K562 (cell line): ENCODE measurements around the gene TCEA3. TPM values are rescaled to one million over a fixed set of nuclear protein-coding genes. Genes with fewer than 3 reads are reported as not detected.

Experiments
- ATAC-seq: fragments of 200-7000 bp; cut with Tn5 transposase; 3 replicates; pipeline ENCODE4 v1.9.1; 2020; ENCODE audit warnings: moderate library complexity
- Bru-seq: library from RNA; stranded (reverse); fragments of 400-500 nt; gene quantifications from one replicate; lab custom pipeline; 2021; lab: Mats Ljungman, UMichigan
- BruChase-seq, 2 experiments: library from RNA; stranded (reverse); fragments of 400-500 nt; gene quantifications; one replicate each; lab custom pipeline; 2021; lab: Mats Ljungman, UMichigan
- BruUV-seq: library from RNA; stranded (reverse); fragments of 400-500 nt; replicated peaks from 2 replicates; lab custom pipeline; 2021; lab: Mats Ljungman, UMichigan
- CTCF ChIA-PET: fragments of 300-600 bp; formaldehyde crosslinking; extraction: SDS; loops from one replicate; lab custom pipeline; 2021; ENCODE audit warnings: low intra/inter-chr PET ratio; lab: Yijun Ruan, JAX
- POLR2A ChIA-PET: fragments of 300-600, 350-650 bp; sonication (Branson Sonifier 250); formaldehyde crosslinking; extraction: SDS; loops from one replicate; lab custom pipeline; 2021; ENCODE audit warnings: antibody characterized with exemption, inconsistent platforms; lab: Yijun Ruan, JAX
- DNase-seq, 4 experiments: peaks; one replicate each; pipeline versions ENCODE4 v3.0.0 to v3.0.0-alpha.2; 2011 to 2018; ENCODE audit warnings: low spot score in 3 of 4, mixed read lengths in 3 of 4; ENCODE audit errors: extremely low read depth in 1 of 4
- FAIRE-seq: peaks from 2 replicates; lab custom pipeline; 2011; peaks lifted over from hg19 to GRCh38; lab: Jason Lieb, UNC
- H2AFZ ChIP-seq: 2 replicates; pipeline ENCODE4 v1.6.0; 2011; ENCODE audit warnings: low read depth, low read length, control low read depth, inconsistent platforms
- H3K27ac ChIP-seq: fragments of 200-600 bp; 3 replicates; pipeline ENCODE4 v1.8.0; 2011; ENCODE audit warnings: low read depth, mild to moderate bottlenecking, control low read depth, inconsistent platforms, low read length, moderate library complexity, mixed read lengths; ENCODE audit errors: extremely low read depth
- H3K27me3 ChIP-seq, 2 experiments: fragments of 300-600 bp in 1 of 2; 2 replicates in 1 of 2; 3 replicates in 1 of 2; pipeline versions ENCODE4 v1.6.0 to v1.8.0; 2011; ENCODE audit warnings: inconsistent platforms in 2 of 2, low read length in 2 of 2, mild to moderate bottlenecking in 1 of 2, mixed read lengths in 1 of 2, moderate library complexity in 1 of 2; ENCODE audit not compliant: control insufficient read depth in 2 of 2, insufficient read depth in 2 of 2
- H3K36me3 ChIP-seq: fragments of 300-600 bp; 3 replicates; pipeline ENCODE4 v1.8.0; 2011; ENCODE audit warnings: mild to moderate bottlenecking, low read length, inconsistent platforms; ENCODE audit not compliant: control insufficient read depth, insufficient read depth
- H3K4me1 ChIP-seq, 2 experiments: fragments of 200-600 bp in 1 of 2; replicated peaks in 1 of 2; 2 replicates in 1 of 2; 3 replicates in 1 of 2; pipeline versions ENCODE4 v1.5.1 to v1.8.0; 2011; ENCODE audit warnings: inconsistent platforms in 2 of 2, low read length in 2 of 2, mild to moderate bottlenecking in 1 of 2, mixed read lengths in 1 of 2, moderate library complexity in 1 of 2; ENCODE audit not compliant: control insufficient read depth in 2 of 2, insufficient read depth in 2 of 2
- H3K4me2 ChIP-seq: 2 replicates; pipeline ENCODE4 v1.6.1; 2011; ENCODE audit warnings: low read length, control low read depth, inconsistent platforms, mixed read lengths; ENCODE audit not compliant: insufficient read depth
- H3K4me3 ChIP-seq: fragments of 200-600 bp; sonication (generic), shearing (Covaris generic); 2 replicates; pipeline ENCODE4 v1.5.1; 2016; ENCODE audit warnings: control low read depth, inconsistent platforms
- H3K79me2 ChIP-seq: fragments of 200-600 bp; 3 replicates; pipeline ENCODE4 v1.8.0; 2011; ENCODE audit warnings: low read length, inconsistent platforms; ENCODE audit not compliant: control insufficient read depth, insufficient read depth
- H3K9ac ChIP-seq, 2 experiments: 2 replicates each; pipeline versions ENCODE4 v1.6.0 to v1.6.1; 2011; ENCODE audit warnings: low read depth in 2 of 2, low read length in 2 of 2, control low read depth in 1 of 2, inconsistent platforms in 1 of 2, mild to moderate bottlenecking in 1 of 2, mixed read lengths in 1 of 2; ENCODE audit not compliant: insufficient read depth in 1 of 2
- H3K9me1 ChIP-seq: one replicate; pipeline ENCODE4 v1.6.0; 2011; ENCODE audit warnings: inconsistent platforms, mild to moderate bottlenecking, low read length, moderate library complexity; ENCODE audit not compliant: control insufficient read depth, insufficient read depth
- H3K9me3 ChIP-seq: replicated peaks from 2 replicates; pipeline ENCODE4 v1.5.1; 2011; ENCODE audit warnings: low read depth, low read length, inconsistent platforms; ENCODE audit not compliant: control insufficient read depth, insufficient read depth
- H4K20me1 ChIP-seq: replicated peaks from 2 replicates; pipeline ENCODE4 v1.6.1; 2011; ENCODE audit warnings: low read length, inconsistent platforms, mixed read lengths; ENCODE audit not compliant: control insufficient read depth, insufficient read depth
- PCBP1 ChIP-seq: fragments of 200-400 bp; formaldehyde crosslinking; IDR thresholded peaks from 2 replicates; pipeline ENCODE4 v1.6.1; 2018; ENCODE audit warnings: mild to moderate bottlenecking, low read depth, low read length; ENCODE audit not compliant: poor library complexity, severe bottlenecking
- POLR2G ChIP-seq: fragments of 200-400 bp; formaldehyde crosslinking; IDR thresholded peaks from 2 replicates; pipeline ENCODE4 v1.6.1; 2017; ENCODE audit warnings: low read depth, mild to moderate bottlenecking, antibody characterized with exemption, low read length, moderate library complexity
- ZBTB33 ChIP-seq: sonication (generic); formaldehyde crosslinking; IDR thresholded peaks from 2 replicates; pipeline ENCODE4 v1.8.1; 2023; ENCODE audit warnings: mild to moderate bottlenecking, missing genetic modification reagents
- ZNF561 ChIP-seq: fragments of 450-650 bp; formaldehyde crosslinking; conservative IDR thresholded peaks from 2 replicates; pipeline ENCODE4 v1.4.0; 2020; ENCODE audit warnings: mild to moderate bottlenecking, moderate library complexity
- WGBS: fragments of 100-300 bp; shearing (Covaris generic); methylation state at CpG from one replicate; pipeline ENCODE4 v1.1.6; 2016; ENCODE audit warnings: low coverage, mixed read lengths; ENCODE audit not compliant: insufficient coverage; ENCODE audit errors: missing lambda C conversion rate; 5-methylcytosine and 5-hydroxymethylcytosine counted together
- in situ Hi-C: fragments of 300-500 bp; cut with MboI; formaldehyde crosslinking; loops from 4 replicates; pipeline ENCODE4 v1.15.0; 2018; ENCODE audit warnings: inconsistent platforms, mixed read lengths
- intact Hi-C: fragments of 100-400 bp; cut with micrococcal nuclease; formaldehyde crosslinking; loops from 2 replicates; pipeline ENCODE4 v1.14.2; 2022
- long read RNA-seq, 3 experiments: library from polyadenylated mRNA in 2 of 3; library from RNA in 1 of 3; unstranded in 2 of 3; stranded (forward) in 1 of 3; transcript quantifications; one replicate each; pipeline ENCODE4 v2.0.0, GENCODE V29; 2019 to 2022
- polyA minus RNA-seq, 3 experiments: library from RNA; depleted of rRNA, polyadenylated mRNA; stranded (reverse); fragments of >200 nt; gene quantifications; 2 replicates each; pipeline ENCODE4 v1.2.3, GENCODE V29; 2011
- polyA plus RNA-seq, 8 experiments: library from polyadenylated mRNA; depleted of rRNA in 4 of 8; stranded (reverse) in 5 of 8; unstranded in 3 of 8; fragments of >200 nt; fragmentation: Nextera tagmentation in 2 of 8; fragmentation: Illumina TruSeq in 1 of 8; extraction: Ambion mirVana in 2 of 8; extraction: Trizol in 1 of 8; gene quantifications; 2 replicates each; pipeline versions ENCODE4 v1.2.1 to v1.2.3, GENCODE V29; 2011 to 2014; ENCODE audit warnings: inconsistent platforms in 1 of 8, missing spikeins in 1 of 8
- total RNA-seq, 7 experiments: library from RNA; depleted of rRNA in 6 of 7; stranded (reverse); fragments of >200 nt in 6 of 7; fragmentation: Illumina TruSeq in 2 of 7; extraction: Trizol in 2 of 7; gene quantifications; 2 replicates each; pipeline versions ENCODE4 v1.2.1 to v1.2.3, GENCODE V29; 2011 to 2021; ENCODE audit warnings: low replicate concordance in 1 of 7

Gene TCEA3
- total RNA-seq (2011; cell fraction: chromatin; rRNA removed; ENCODE audit: low replicate concordance): 0.86 and 1.4 TPM in 2 replicates
- 0.67 and 1.4 TPM in 2 replicates for total RNA-seq (2011; cell fraction: nucleolus; rRNA removed)
- total RNA-seq (2011; cell fraction: nucleoplasm; rRNA removed): 0.66 and 0.84 TPM in 2 replicates
- total RNA-seq (2014; rRNA removed) (0.33 and 0.54 TPM in 2 replicates), total RNA-seq (2014; rRNA removed; fragmentation: Illumina TruSeq; extraction: Trizol) (0.45 and 0.51 TPM in 2 replicates), total RNA-seq (2015; rRNA removed; fragmentation: Illumina TruSeq; extraction: Trizol) (0.34 and 0.36 TPM in 2 replicates), total RNA-seq (2021) (0.49 and 0.55 TPM in 2 replicates), polyA plus RNA-seq (2011; rRNA removed) (0.34 and 0.54 TPM in 2 replicates), polyA plus RNA-seq (2014; fragmentation: Illumina TruSeq; extraction: Trizol) (0.16 and 0.66 TPM in 2 replicates), polyA plus RNA-seq (2014; fragmentation: Nextera tagmentation; extraction: Ambion mirVana) (under 1 TPM; 0.03 to 0.10 TPM), polyA plus RNA-seq (2014; rRNA removed) (0.13 and 0.80 TPM in 2 replicates), polyA minus RNA-seq (2011; rRNA and poly(A)+ RNA removed) (0.25 and 0.27 TPM in 2 replicates), Bru-seq, nascent RNA (percentile 31 among the genes with signal in this experiment), BruChase-seq, experiment 1, labeled RNA remaining after a 2-hour chase (percentile 37 among the genes with signal in this experiment), BruChase-seq, experiment 2, labeled RNA remaining after a 6-hour chase (percentile 39 among the genes with signal in this experiment)
- 0.19 and 0.45 TPM in 2 replicates for polyA plus RNA-seq (2011; cell fraction: cytosol; rRNA removed)
- 0.81 and 0.90 TPM in 2 replicates for polyA plus RNA-seq (2011; cell fraction: nucleus; rRNA removed)
- 0.49 and 0.76 TPM in 2 replicates for polyA plus RNA-seq (2012)
- not detected in 2 replicates for polyA minus RNA-seq (2011; cell fraction: cytosol; rRNA and poly(A)+ RNA removed)
- polyA minus RNA-seq (2011; cell fraction: nucleus; rRNA and poly(A)+ RNA removed): 0.27 and 0.56 TPM in 2 replicates
- long read RNA-seq, experiment 1: 0 reads
- long read RNA-seq, experiment 2: 0 reads
- long read RNA-seq, experiment 3: 0 reads

- H4K20me1 ChIP-seq: no peaks in the 10 kb centered on the region
- no peak for DNase-seq
- H3K79me2 ChIP-seq: no peaks in the 10 kb centered on the region
- H3K4me2 ChIP-seq: no peak within 1 kb of the TSS
- peaks cover 16 to 24% of the 10 kb centered on the region in 2 experiments for H3K4me1 ChIP-seq
- H3K9me3 ChIP-seq: no peaks in the 10 kb centered on the region
- in situ Hi-C loops: no loop called here
- FAIRE-seq: no peak
- BruUV-seq: no TSS peak
- H2AFZ ChIP-seq: no peak within 1 kb of the TSS
- H3K9me1 ChIP-seq: no peaks in the 10 kb centered on the region
- 92% methylated on average over 41 of the region's 84 CpGs for WGBS
- peaks cover 2% of the 10 kb centered on the region; the same call in 1 of the 3 replicates for H3K36me3 ChIP-seq
- peak; percentile 96 for TF ChIP-seq ZBTB33 (CRISPR knock-in tag)
- TF ChIP-seq POLR2G: peak; percentile 59
- TF ChIP-seq ZNF561 (CRISPR knock-in tag): no peak
- TF ChIP-seq PCBP1: peak; percentile 60
- no peaks in the 10 kb centered on the region for H3K27me3 ChIP-seq
- CTCF ChIA-PET: no interaction called here
- no peak within 1 kb of the TSS for H3K4me3 ChIP-seq
- no peak within 1 kb of the TSS for H3K27ac ChIP-seq
- intact Hi-C loops: loop anchor here (10.0 kb wide), 1 partner anchor 110 kb away; the partner anchor contains the start of gene E2F2
- H3K9ac ChIP-seq: peak within 1 kb of the TSS in 1 of 2 experiments; percentile 88; a peak in 2 of 4 replicates
- ATAC-seq: no peak
- POLR2A ChIA-PET: interaction anchor here (0.6 to 1.2 kb wide), 4 partner anchors 21 to 130 kb away, joined by 3 to 4 read pairs (median 4); no protein-coding TSS in a partner anchor
These were observed at the start of gene TCEA3 for GRCh38 chr1:23424293-23425192. TCEA3 (minus strand) TSS chr1:23424748; CDS start chr1:23424633, 115 bp downstream.
